Spinal cord (tissue), 10 donors: ENCODE data around the gene EEFSEC. TPM values are rescaled to one million over a fixed set of nuclear protein-coding genes. Genes with fewer than 3 reads are reported as not detected.

Source experiments
- DNase-seq, 6 donors: peaks; one replicate each; pipeline versions ENCODE4 v3.0.0 to v3.0.0-alpha.2; 2013 to 2015; ENCODE audit warnings: low spot score in 6 of 6, low read depth in 4 of 6
- H3K27ac ChIP-seq: one replicate; pipeline ENCODE4 v1.5.1; 2013; ENCODE audit warnings: low read depth, low read length, control low read depth
- H3K27me3 ChIP-seq: one replicate; pipeline ENCODE4 v1.6.1; 2013; ENCODE audit warnings: low read length; ENCODE audit not compliant: control insufficient read depth, insufficient read depth
- H3K36me3 ChIP-seq: one replicate; pipeline ENCODE4 v1.6.1; 2013; ENCODE audit warnings: low read length; ENCODE audit not compliant: control insufficient read depth, insufficient read depth
- H3K4me1 ChIP-seq: one replicate; pipeline ENCODE4 v1.6.1; 2013; ENCODE audit warnings: low read length; ENCODE audit not compliant: control insufficient read depth, insufficient read depth
- H3K4me3 ChIP-seq: one replicate; pipeline ENCODE4 v1.5.1; 2013; ENCODE audit warnings: low read depth, low read length, control low read depth
- H3K9me3 ChIP-seq: one replicate; pipeline ENCODE4 v1.6.1; 2013; ENCODE audit warnings: low read length; ENCODE audit not compliant: control insufficient read depth, insufficient read depth
- WGBS: methylation state at CpG from one replicate; pipeline ENCODE4 v1.1.5; 2013; ENCODE audit warnings: missing lambda C conversion rate; ENCODE audit not compliant: insufficient coverage; 5-methylcytosine and 5-hydroxymethylcytosine counted together
- polyA plus RNA-seq, 2 donors: library from polyadenylated mRNA; unstranded; fragments of 120-200 nt; gene quantifications; one replicate each; pipeline ENCODE4 v1.2.1, GENCODE V29; 2013; ENCODE audit not compliant: insufficient read length in 2 of 2
- total RNA-seq, 2 donors: library from RNA; depleted of rRNA in 1 of 2; stranded (reverse); fragments of 120-200 nt in 1 of 2; fragments of >200 nt in 1 of 2; gene quantifications; one replicate each; pipeline versions ENCODE4 v1.2.3 to v1.2.4, GENCODE V29; 2013 to 2014
- donor health status: healthy.

The EEFSEC gene
- total and polyA plus RNA-seq, 4 donors = 6.4 to 29.1 (median 18.3) TPM

DNA sequence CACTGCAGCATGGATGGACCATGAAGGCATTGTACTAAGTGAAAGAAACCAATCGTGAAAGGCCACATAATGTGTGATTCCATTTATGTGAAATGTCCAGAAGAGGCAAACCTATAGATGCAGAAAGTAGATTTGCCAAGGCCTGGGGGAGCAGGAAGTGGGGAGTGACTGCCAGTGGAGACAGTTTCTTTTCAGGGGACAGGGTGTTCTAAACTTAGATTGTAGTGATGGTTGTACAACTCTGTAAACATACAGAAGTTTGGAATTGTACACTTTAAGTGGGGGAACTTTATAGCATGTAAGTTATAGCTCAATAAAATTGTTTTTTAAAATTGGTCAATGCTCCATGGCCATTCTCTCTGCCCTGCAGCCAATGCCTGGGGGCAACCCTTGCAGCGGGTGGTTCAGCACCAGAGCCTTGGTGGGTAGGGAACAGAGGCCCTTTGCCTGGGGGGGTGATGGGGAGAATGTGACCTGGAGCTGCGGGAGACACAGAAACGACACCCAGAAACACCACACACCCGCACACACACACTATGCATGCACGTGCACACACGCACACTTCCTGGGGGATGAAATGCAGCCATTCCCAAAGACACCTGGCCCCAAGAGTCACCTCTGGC lies 270.4 kb downstream of the EEFSEC start:
- peaks cover 16% of the 10 kb centered on the region for H3K27me3 ChIP-seq
- no peak for DNase-seq
- no peak overlapping the region for H3K4me3 ChIP-seq
- 91% methylated on average over 6 of the region's 7 CpGs for WGBS
- peaks cover 12% of the 10 kb centered on the region for H3K4me1 ChIP-seq
- no peaks in the 10 kb centered on the region for H3K9me3 ChIP-seq
- peaks cover 3% of the 10 kb centered on the region for H3K36me3 ChIP-seq
- no peak overlapping the region for H3K27ac ChIP-seq

DNA sequence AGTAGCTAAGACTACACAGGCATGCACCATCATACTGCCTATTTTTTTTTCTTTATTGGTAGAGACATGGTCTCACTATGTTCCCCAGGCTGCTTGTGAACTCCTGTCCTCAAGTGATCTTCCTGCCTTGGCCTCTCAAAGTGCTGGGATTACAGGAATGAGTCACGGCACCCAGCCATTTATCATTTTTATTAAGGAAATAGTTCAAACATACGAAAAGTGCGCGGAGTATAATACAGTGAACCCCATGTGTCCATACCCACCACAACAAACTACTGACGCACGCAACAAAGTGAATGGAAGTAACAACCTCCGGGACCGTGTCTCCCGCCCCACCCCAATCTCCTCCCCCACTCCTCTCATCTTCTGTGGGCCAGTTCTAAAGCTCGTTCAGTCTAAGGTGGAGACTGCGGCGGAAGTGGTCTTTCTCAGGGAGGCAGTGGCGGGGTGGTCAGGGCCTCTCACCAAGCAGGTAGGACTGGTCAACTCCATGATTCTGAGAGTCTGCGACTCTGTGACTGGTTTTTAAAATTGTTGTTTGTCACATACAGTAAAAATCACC lies 271.3 kb downstream of the EEFSEC start:
- no peak for DNase-seq
- peaks cover 23% of the 10 kb centered on the region for H3K27me3 ChIP-seq
- 82% methylated on average over 10 of the region's 14 CpGs for WGBS
- H3K9me3 ChIP-seq = no peaks in the 10 kb centered on the region
- peaks cover 12% of the 10 kb centered on the region for H3K4me1 ChIP-seq
- H3K4me3 ChIP-seq = no peak overlapping the region
- H3K27ac ChIP-seq = no peak overlapping the region
- H3K36me3 ChIP-seq = peaks cover 3% of the 10 kb centered on the region

DNA sequence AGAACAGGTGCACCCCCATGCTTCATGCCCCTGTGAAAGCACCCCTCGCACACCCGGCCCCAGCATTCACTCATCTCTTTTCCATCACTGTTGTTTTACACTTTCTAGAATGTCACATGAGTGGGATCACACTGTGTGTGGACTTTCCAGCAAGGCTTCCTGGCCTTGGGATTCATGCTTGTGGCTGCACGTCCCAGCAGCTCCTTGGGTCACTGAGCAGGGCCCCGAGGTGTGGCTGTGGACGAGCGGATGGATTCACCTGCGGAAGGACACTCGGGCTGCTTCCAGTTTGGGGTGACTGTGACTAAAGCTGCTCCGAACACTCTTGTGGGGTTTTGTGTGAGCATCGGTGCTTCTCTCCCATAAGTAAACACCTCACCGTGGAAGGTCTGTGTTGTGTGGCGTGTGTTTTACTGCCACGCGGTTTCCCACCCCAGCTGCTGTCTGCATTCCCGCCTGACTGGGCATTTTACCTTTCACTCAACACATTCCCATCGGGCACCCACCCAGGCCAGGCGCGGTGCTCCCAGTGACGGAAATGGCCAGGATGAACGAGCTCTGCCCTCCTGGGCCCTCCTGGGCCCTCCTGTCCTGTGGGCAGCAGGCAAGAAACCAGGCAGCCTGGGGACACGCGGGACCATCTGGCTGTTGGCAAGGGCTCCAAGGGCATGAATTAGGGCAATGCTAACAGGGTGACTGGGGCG lies 272.0 kb downstream of the EEFSEC start:
- no peak overlapping the region for H3K27ac ChIP-seq
- peaks cover 12% of the 10 kb centered on the region for H3K4me1 ChIP-seq
- no peak for DNase-seq
- no peaks in the 10 kb centered on the region for H3K9me3 ChIP-seq
- WGBS = 92% methylated on average over 16 of the region's 23 CpGs
- peaks cover 4% of the 10 kb centered on the region for H3K36me3 ChIP-seq
- no peak overlapping the region for H3K4me3 ChIP-seq
- peaks cover 25% of the 10 kb centered on the region for H3K27me3 ChIP-seq

DNA sequence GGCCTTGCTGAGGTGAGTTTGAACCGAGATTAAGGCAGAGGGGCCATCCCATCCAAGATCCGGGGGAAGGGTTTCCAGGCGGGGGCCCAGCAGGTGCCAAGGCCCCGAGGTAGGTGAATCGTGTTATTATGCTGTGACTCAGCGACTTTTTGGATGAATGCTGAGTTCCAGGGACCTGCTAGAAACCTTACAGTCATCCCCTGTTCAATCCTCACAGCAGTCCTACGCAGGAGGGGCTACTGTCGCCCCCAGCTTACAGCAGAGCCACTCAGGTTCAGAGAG lies 272.5 kb downstream of the EEFSEC start:
- Histone ChIP-seq H3K27me3 (peaks cover 25% of the 10 kb centered on the region), H3K9me3 (no peaks in the 10 kb centered on the region), H3K4me1 (peaks cover 12% of the 10 kb centered on the region), H3K36me3 (peaks cover 3% of the 10 kb centered on the region), H3K4me3 (no peak overlapping the region), H3K27ac (no peak overlapping the region)
- WGBS = 86% methylated on average over 8 of the region's 8 CpGs
- DNase-seq = no peak

DNA sequence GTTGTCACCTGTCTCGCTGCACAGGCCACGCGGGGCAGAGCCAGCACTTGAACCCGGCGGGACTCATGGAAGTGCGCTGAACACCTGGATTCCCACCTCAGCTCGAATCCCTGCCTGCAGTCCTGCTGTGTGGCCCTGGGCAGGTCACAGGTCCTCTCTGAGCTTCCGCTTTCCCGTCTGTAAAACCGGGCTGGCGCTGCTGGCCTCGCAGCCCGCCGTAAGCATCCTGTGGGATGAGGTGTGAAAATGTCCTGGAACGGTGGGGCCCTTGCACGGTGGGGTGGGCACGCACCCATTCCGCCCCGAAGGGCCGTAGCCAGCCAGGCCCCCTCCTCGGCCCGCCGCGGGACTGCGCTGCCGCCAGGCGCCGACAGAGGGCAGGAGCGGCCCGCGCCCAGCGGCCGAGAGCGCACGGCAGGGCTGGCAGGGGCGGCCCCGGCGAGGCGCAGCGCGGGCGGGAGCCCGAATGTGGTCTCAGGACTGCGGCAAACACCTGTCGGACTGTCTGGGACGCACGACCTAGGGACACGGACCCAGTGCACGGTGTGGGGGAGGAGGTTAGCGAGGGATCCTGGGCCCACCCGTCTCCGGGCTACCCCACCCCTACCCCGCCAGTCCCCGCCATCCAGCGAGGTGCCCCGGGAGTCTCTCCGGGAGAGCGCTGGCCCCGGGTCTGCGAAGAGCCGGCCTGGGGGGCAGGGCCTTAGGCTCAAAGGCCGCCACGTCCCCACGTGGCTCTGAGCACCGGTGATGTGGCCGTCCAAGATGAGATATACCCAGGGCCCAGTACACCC lies 273.0 kb downstream of the EEFSEC start:
- peaks cover 12% of the 10 kb centered on the region for H3K4me1 ChIP-seq
- no peaks in the 10 kb centered on the region for H3K9me3 ChIP-seq
- no peak overlapping the region for H3K4me3 ChIP-seq
- H3K27ac ChIP-seq = no peak overlapping the region
- 7% methylated on average over 58 of the region's 66 CpGs for WGBS
- peaks cover 27% of the 10 kb centered on the region for H3K27me3 ChIP-seq
- peak in 2 of 6 donors; percentile 56 to 66 for DNase-seq
- peaks cover 3% of the 10 kb centered on the region for H3K36me3 ChIP-seq

DNA sequence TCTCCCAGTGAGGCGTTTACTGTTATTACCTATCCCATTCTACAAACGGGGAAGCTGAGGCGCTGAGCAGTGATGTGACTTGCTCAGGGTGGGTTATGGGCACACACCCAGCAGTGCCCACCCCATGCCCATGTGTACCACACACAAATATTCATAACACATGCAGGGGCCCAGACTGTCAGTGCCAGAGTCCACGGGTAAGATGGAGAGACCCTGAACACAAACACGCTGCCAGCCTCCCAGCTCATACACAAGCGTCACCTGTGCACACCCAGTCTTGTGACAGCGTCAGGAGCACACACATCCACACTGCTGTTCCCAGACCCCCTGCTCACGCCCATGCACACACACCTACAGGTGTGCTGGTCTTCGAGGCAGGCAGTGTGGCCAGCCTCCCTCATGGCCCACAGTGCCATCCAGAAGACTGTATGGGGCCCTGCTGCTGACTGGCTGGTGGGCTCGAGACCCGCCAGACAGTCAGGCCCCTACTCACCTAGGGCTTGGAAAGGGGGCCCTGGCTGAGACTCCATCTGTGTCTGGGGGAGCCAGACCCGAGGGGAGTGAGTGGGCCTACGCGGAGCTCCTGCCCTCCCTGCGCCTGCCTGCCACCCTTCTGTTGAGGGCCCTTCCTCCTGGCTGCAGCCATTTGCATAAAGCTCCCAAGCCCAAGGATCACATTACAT lies 274.0 kb downstream of the EEFSEC start:
- peaks cover 34% of the 10 kb centered on the region for H3K27me3 ChIP-seq
- no peak overlapping the region for H3K4me3 ChIP-seq
- H3K27ac ChIP-seq = no peak overlapping the region
- peaks cover 3% of the 10 kb centered on the region for H3K36me3 ChIP-seq
- H3K4me1 ChIP-seq = peaks cover 15% of the 10 kb centered on the region
- H3K9me3 ChIP-seq = no peaks in the 10 kb centered on the region
- WGBS = 82% methylated on average over 12 of the region's 15 CpGs
- no peak for DNase-seq

DNA sequence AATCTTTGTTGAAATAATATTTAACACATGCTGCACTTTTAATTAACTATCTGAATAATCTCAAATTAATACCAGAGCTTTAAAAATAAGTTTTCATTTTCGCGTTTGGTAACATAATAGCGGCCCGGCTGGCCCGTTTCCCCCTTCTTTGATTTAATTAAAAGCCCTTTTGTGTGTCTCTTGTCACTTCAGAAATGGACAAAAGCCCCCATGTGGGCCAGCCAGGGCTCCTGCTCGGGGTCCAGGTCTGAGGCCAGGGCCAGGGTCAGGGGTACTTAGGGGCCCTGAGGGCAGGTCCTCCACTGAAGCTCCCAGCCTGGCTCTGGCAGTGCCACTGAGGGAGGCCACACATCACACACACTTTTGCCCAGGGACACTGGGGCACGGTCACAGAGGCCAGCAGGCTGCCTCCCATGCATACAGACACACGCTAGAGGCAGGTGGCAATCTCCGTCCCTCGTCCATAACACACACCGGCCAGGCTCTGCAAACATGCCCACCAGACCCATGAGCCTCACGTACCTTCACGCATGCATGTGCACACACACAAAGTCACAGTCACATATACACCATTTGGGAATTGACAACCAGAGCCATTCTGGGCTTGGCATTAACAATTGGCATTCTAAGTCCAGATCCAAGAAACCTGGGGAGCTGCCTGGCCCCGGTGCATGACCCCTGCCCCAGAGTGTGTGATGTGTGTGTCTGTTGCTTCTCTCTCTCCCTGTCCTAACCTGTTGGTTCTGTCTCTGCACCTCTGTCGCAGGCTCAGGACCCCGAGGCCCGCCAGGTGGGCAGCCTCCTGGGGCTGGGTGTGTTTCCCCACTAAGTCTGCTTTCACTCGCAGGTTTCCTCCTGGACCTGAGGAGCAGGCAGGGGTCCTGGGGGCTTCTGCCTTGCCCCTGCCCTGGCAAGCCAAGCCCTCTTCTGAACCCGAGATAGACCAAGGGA lies 274.9 kb downstream of the EEFSEC start:
- H3K36me3 ChIP-seq = peaks cover 3% of the 10 kb centered on the region
- WGBS = 83% methylated on average over 19 of the region's 19 CpGs
- DNase-seq = no peak
- peaks cover 39% of the 10 kb centered on the region for H3K27me3 ChIP-seq
- H3K4me3 ChIP-seq = no peak overlapping the region
- no peaks in the 10 kb centered on the region for H3K9me3 ChIP-seq
- H3K4me1 ChIP-seq = peaks cover 22% of the 10 kb centered on the region
- no peak overlapping the region for H3K27ac ChIP-seq

DNA sequence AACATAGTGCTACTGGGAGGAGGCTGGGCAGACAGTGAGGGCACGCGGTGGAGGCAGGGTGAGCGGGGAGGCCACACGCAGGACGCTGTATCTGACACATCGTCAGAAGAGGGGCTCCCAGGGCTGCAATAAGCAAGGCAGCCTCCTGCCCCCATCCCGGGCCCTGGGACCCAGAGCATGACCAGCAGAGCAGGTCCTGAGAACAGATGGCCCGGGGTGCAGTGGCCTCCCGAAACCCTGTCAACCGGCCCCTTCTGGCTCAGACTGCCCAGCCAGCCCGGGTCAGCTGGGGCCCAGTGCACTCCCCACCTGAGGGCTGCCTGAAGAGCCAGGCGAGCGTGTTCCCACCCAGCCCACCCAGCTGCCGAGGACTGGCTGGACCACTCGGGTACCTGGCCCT lies 276.0 kb downstream of the EEFSEC start:
- H3K27me3 ChIP-seq = peaks cover 48% of the 10 kb centered on the region
- WGBS = 84% methylated on average over 15 of the region's 15 CpGs

More for the DNA sequence above, 276.0 kb downstream of the EEFSEC start:
- Histone ChIP-seq H3K36me3 (peaks cover 3% of the 10 kb centered on the region), H3K4me1 (peaks cover 27% of the 10 kb centered on the region), H3K4me3 (no peak overlapping the region), H3K9me3 (no peaks in the 10 kb centered on the region), H3K27ac (no peak overlapping the region)
- no peak for DNase-seq
